GM10248 (cell line): ENCODE data around the gene EMILIN1.
"Not testable (repeated sequence)": the region's sequence is repeated elsewhere in the genome, so short reads cannot be mapped to it uniquely, and the experiment has no call there.

Experiments
- CTCF ChIA-PET: fragments of 300-600 bp; sonication (Branson Sonifier 250); formaldehyde crosslinking; extraction: SDS; loops from one replicate; lab custom pipeline; 2021; ENCODE audit warnings: antibody characterized with exemption; lab: Yijun Ruan, JAX
- POLR2A ChIA-PET: fragments of 350-650 bp; sonication (Branson Sonifier 250); formaldehyde crosslinking; extraction: SDS; loops from one replicate; lab custom pipeline; 2020; ENCODE audit warnings: antibody characterized with exemption; lab: Yijun Ruan, JAX
- DNase-seq: peaks from one replicate; pipeline ENCODE4 v3.0.0; 2012; ENCODE audit errors: extremely low spot score
- CTCF ChIP-seq: IDR thresholded peaks from 2 replicates; pipeline ENCODE4 v1.5.1; 2012; ENCODE audit warnings: mild to moderate bottlenecking, low read depth; ENCODE audit errors: extremely low read depth, missing control alignments, control extremely low read depth

Gene EMILIN1

GRCh38 chr2:27118525-27119329 lies 40.3 kb downstream of the EMILIN1 start, which contains the start of gene CGREF1:
CGREF1 (minus strand) TSS chr2:27119128; CDS start chr2:27104366, 14,762 bp downstream.
- ChIA-PET POLR2A (no interaction called here), CTCF (no interaction called here)
- TF ChIP-seq CTCF, result no peak
- no peak for DNase-seq

DNA sequence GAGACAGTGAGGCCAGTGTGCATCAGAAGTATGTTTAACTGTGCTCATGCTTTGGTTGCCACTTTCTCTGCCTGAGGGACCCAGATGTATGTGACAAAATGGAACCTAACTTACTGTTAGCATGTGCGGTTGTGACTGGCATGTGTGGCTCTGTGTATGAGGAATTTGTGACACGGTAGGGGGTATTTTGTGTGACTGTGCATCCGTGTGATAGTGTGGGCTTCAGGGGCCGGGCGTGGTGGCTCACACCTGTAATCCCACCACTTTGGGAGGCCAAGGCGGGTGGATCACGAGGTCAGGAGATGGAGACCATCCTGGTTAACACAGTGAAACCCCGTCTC lies 40.9 kb downstream of the EMILIN1 start:
- CTCF ChIA-PET, DNase-seq, POLR2A ChIA-PET: not testable (repeated sequence)

DNA sequence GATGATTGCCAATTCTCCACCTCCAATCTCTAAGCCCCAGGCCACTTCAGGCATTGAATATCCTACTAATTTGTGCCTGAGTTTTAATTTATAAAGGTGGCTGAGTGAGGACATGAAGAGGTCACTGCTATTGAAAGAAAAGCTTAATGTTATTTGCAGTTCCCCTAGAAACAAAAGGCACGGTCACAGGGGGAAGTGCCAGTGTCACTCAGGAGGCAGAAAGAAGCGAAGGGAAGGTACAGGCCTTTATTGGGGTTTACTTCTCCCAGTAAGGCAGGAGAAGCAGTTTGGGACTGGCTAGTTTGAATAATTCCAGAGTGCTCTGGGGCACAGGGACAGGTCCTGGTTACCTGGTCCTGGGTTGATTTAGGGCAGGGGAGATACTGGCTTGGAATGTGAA lies 43.5 kb downstream of the EMILIN1 start:
- TF ChIP-seq CTCF, result no peak
- CTCF ChIA-PET, result no interaction called here
- POLR2A ChIA-PET, result no interaction called here

GRCh38 chr2:27122791-27123190 lies 44.4 kb downstream of the EMILIN1 start:
- no peak for DNase-seq
- ChIA-PET CTCF (interaction anchor here (1.0 to 2.9 kb wide), 5 partner anchors 8 to 144 kb away, joined by 3 to 22 read pairs (median 3); partner anchors contain the start of gene PREB), POLR2A (no interaction called here)
- no peak for TF ChIP-seq CTCF

More for the DNA sequence above, 43.5 kb downstream of the EMILIN1 start:
- no peak for DNase-seq

- no peak for TF ChIP-seq CTCF
- DNase-seq, result peak; percentile 72
- CTCF ChIA-PET, result interaction anchor here (0.8 to 2.9 kb wide), 10 partner anchors 9 to 161 kb away, joined by 3 to 22 read pairs (median 3); partner anchors contain the start of gene PREB
These were observed 45.1 kb downstream of the EMILIN1 start, which contains the start of gene ABHD1 for GRCh38 chr2:27123302-27124150. ABHD1 (plus strand) TSS chr2:27123815; CDS start chr2:27123949, 134 bp downstream.

DNA sequence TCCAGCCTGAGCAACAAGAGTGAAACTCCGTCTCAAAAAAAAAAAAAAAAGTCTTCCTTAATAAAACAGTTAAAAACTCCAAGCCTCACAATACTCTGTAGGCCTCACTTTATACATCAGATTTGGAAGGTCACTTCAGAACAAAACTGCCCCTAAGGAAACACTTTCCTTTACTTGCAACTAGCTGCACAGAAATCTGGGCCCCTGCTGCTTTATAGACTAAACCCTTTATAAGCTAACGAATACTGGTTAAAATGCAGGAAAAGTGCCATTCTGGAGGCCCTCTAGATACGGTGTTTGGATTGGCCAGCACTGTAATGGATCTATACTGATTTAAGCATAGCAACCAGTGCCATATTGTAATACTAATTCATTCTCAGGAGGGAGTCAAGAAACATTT lies 46.7 kb downstream of the EMILIN1 start:
- no peak for TF ChIP-seq CTCF
- POLR2A ChIA-PET, result no interaction called here
- no peak for DNase-seq
- CTCF ChIA-PET, result interaction anchor here (1.0 to 2.9 kb wide), 6 partner anchors 9 to 155 kb away, joined by 3 to 22 read pairs (median 6); partner anchors contain the start of gene PREB

More at GRCh38 chr2:27123302-27124150, 45.1 kb downstream of the EMILIN1 start, which contains the start of gene ABHD1:
- POLR2A ChIA-PET, result interaction anchor here (0.5 to 0.7 kb wide), 2 partner anchors 128 to 129 kb away, joined by 3 read pairs; no protein-coding TSS in a partner anchor
